Endothelial cell of umbilical vein (primary cell): ENCODE data around the gene RABEP1. TPM values are rescaled to one million over a fixed set of nuclear protein-coding genes. Genes with fewer than 3 reads are reported as not detected.

Experiments
- BruUV-seq: library from RNA; stranded (reverse); fragments of 400-500 nt; replicated peaks from 2 replicates; lab custom pipeline; 2021; lab: Mats Ljungman, UMichigan
- CTCF ChIA-PET: fragments of 300-600, 350-600 bp; sonication (Branson Sonifier 250); formaldehyde crosslinking; loops from one replicate; lab custom pipeline; 2021; ENCODE audit warnings: antibody characterized with exemption, inconsistent platforms; lab: Charles Lee
- POLR2A ChIA-PET: fragments of 300-600, 350-600 bp; sonication (Branson Sonifier 250); formaldehyde crosslinking; loops from one replicate; lab custom pipeline; 2021; ENCODE audit warnings: antibody characterized with exemption, inconsistent platforms; lab: Charles Lee
- DNase-seq: peaks from one replicate; pipeline ENCODE4 v3.0.0-alpha.2; 2011; ENCODE audit warnings: low read depth, low spot score
- FAIRE-seq: peaks from 2 replicates; lab custom pipeline; 2011; peaks lifted over from hg19 to GRCh38; lab: Jason Lieb, UNC
- H2AFZ ChIP-seq: 2 replicates; pipeline ENCODE4 v1.6.0; 2012; ENCODE audit warnings: low read depth, low read length, control low read depth, inconsistent platforms
- H3K27ac ChIP-seq: 2 replicates; pipeline ENCODE4 v1.5.1; 2011; ENCODE audit warnings: low read depth, mild to moderate bottlenecking, control low read depth, low read length, moderate library complexity; ENCODE audit not compliant: insufficient read depth
- H3K27me3 ChIP-seq, 2 experiments: 2 replicates each; pipeline versions ENCODE4 v1.6.0 to v1.6.1; 2011; ENCODE audit warnings: low read length in 2 of 2, mixed read lengths in 1 of 2; ENCODE audit not compliant: control insufficient read depth in 2 of 2, insufficient read depth in 2 of 2
- H3K36me3 ChIP-seq, 2 experiments: 2 replicates in 1 of 2; 3 replicates in 1 of 2; pipeline ENCODE4 v1.5.1; 2011; ENCODE audit warnings: low read length in 2 of 2, mild to moderate bottlenecking in 1 of 2, moderate library complexity in 1 of 2; ENCODE audit not compliant: control insufficient read depth in 2 of 2, insufficient read depth in 2 of 2; ENCODE audit errors: extremely low read depth in 1 of 2
- H3K4me1 ChIP-seq: 3 replicates; pipeline ENCODE4 v1.5.1; 2011; ENCODE audit warnings: mild to moderate bottlenecking, low read length; ENCODE audit not compliant: control insufficient read depth, insufficient read depth; ENCODE audit errors: extremely low read depth
- H3K4me2 ChIP-seq: 2 replicates; pipeline ENCODE4 v1.6.1; 2011; ENCODE audit warnings: low read length, control low read depth, mixed read lengths; ENCODE audit not compliant: insufficient read depth
- H3K4me3 ChIP-seq, 3 experiments: fragments of 200-600 bp in 1 of 3; sonication (generic), shearing (Covaris generic) in 1 of 3; replicated peaks in 1 of 3; 2 replicates each; pipeline ENCODE4 v1.5.1; 2011 to 2016; ENCODE audit warnings: control low read depth in 3 of 3, low read length in 3 of 3, mild to moderate bottlenecking in 2 of 3, inconsistent platforms in 1 of 3, low read depth in 1 of 3, moderate library complexity in 1 of 3; ENCODE audit not compliant: insufficient read depth in 1 of 3
- H3K79me2 ChIP-seq: 2 replicates; pipeline ENCODE4 v1.6.0; 2012; ENCODE audit warnings: low read length, inconsistent platforms; ENCODE audit not compliant: control insufficient read depth, insufficient read depth
- H3K9ac ChIP-seq: replicated peaks from 2 replicates; pipeline ENCODE3; 2011; ENCODE audit warnings: low read length, control low read depth; ENCODE audit not compliant: insufficient read depth; ENCODE audit errors: extremely low read depth
- H3K9me1 ChIP-seq: replicated peaks from 3 replicates; pipeline ENCODE4 v1.6.0; 2011; ENCODE audit warnings: mild to moderate bottlenecking, low read length; ENCODE audit not compliant: control insufficient read depth, insufficient read depth; ENCODE audit errors: extremely low read depth
- H3K9me3 ChIP-seq: replicated peaks from 2 replicates; pipeline ENCODE4 v1.5.1; 2012; ENCODE audit warnings: low read length, inconsistent platforms; ENCODE audit not compliant: control insufficient read depth, insufficient read depth
- H4K20me1 ChIP-seq: replicated peaks from 2 replicates; pipeline ENCODE3; 2011; ENCODE audit warnings: mild to moderate bottlenecking, low read length; ENCODE audit not compliant: control insufficient read depth, insufficient read depth; ENCODE audit errors: extremely low read depth
- CTCF ChIP-seq, 2 donors: IDR thresholded peaks; 1 replicate in 1 of 2; 2 replicates in 1 of 2; pipeline ENCODE4 v1.5.1; 2011; ENCODE audit warnings: low read length in 2 of 2, mild to moderate bottlenecking in 2 of 2, moderate library complexity in 2 of 2, control low read depth in 1 of 2, inconsistent platforms in 1 of 2, low read depth in 1 of 2; ENCODE audit not compliant: insufficient read depth in 1 of 2; ENCODE audit errors: extremely low read depth in 1 of 2
- EZH2 ChIP-seq: IDR thresholded peaks from 2 replicates; pipeline ENCODE4 v1.6.1; 2012; ENCODE audit warnings: borderline replicate concordance, low read depth, mild to moderate bottlenecking, moderate library complexity, low read length, inconsistent platforms; ENCODE audit not compliant: severe bottlenecking
- FOS ChIP-seq: IDR thresholded peaks from 2 replicates; pipeline ENCODE4 v1.6.1; 2011; ENCODE audit warnings: mild to moderate bottlenecking, low read length, moderate library complexity, borderline replicate concordance; ENCODE audit not compliant: insufficient read depth
- GATA2 ChIP-seq: IDR thresholded peaks from 2 replicates; pipeline ENCODE4 v1.7.0; 2011; ENCODE audit warnings: low read depth, mild to moderate bottlenecking, moderate library complexity, mixed read lengths, low read length; ENCODE audit not compliant: insufficient read length, insufficient read depth
- JUN ChIP-seq: IDR thresholded peaks from 2 replicates; pipeline ENCODE4 v1.6.1; 2011; ENCODE audit warnings: borderline replicate concordance, low read depth; ENCODE audit not compliant: insufficient read length, insufficient read depth
- MAX ChIP-seq: IDR thresholded peaks from 2 replicates; pipeline ENCODE4 v1.6.1; 2011; ENCODE audit not compliant: insufficient read depth, insufficient read length
- MYC ChIP-seq: IDR thresholded peaks from one replicate; pipeline ENCODE4 v1.6.1; 2011; ENCODE audit warnings: mild to moderate bottlenecking, low read depth, low read length
- POLR2A ChIP-seq: IDR thresholded peaks from 2 replicates; pipeline ENCODE4 v1.6.1; 2012; ENCODE audit warnings: low read depth, mild to moderate bottlenecking, control low read depth, low read length
- POLR2AphosphoS5 ChIP-seq: IDR thresholded peaks from 2 replicates; pipeline ENCODE4 v1.6.1; 2012; ENCODE audit warnings: low read depth, mild to moderate bottlenecking, control low read depth, low read length, moderate library complexity; ENCODE audit not compliant: insufficient read depth
- dilution Hi-C: fragments of 300-500 bp; cut with MboI; formaldehyde crosslinking; loops from one replicate; pipeline ENCODE4 v1.15.0; 2019; ENCODE audit warnings: low sequenced_read_pairs; ENCODE audit not compliant: extremely low pct_ligation_motif_present
- intact Hi-C: fragments of 100-400 bp; cut with micrococcal nuclease; formaldehyde crosslinking; loops from one replicate; pipeline ENCODE4 v1.10.0; 2022
- polyA plus RNA-seq, 4 experiments: library from polyadenylated mRNA; depleted of rRNA in 3 of 4; stranded (reverse) in 3 of 4; unstranded in 1 of 4; fragments of >200 nt; gene quantifications; 2 replicates each; pipeline versions ENCODE4 v1.2.1 to v1.2.3, GENCODE V29; 2011 to 2012; ENCODE audit warnings: missing spikeins in 1 of 4
- total RNA-seq: library from RNA; stranded (reverse); gene quantifications from 2 replicates; pipeline ENCODE4 v1.2.3, GENCODE V29; 2021

The RABEP1 gene
- total and polyA plus RNA-seq, 2 donors (not counting 3 experiments of a cell fraction or from before 2014, with no cell fraction given), result 10.1 to 54.8 TPM

GRCh38 chr17:5352681-5353289 lies 70.7 kb downstream of the RABEP1 start:
- FAIRE-seq (no peak), DNase-seq (no peak)
- no TSS peak for BruUV-seq
- Histone ChIP-seq H3K27ac (no peak overlapping the region), H3K4me3 (no peak overlapping the region), H3K9me1 (no peaks in the 10 kb centered on the region), H3K9me3 (no peaks in the 10 kb centered on the region), H2AFZ (no peak overlapping the region), H3K27me3 (no peaks in the 10 kb centered on the region), H3K79me2 (no peaks in the 10 kb centered on the region), H4K20me1 (no peaks in the 10 kb centered on the region), H3K4me2 (no peak overlapping the region), H3K36me3 (peaks cover 0 to 17% of the 10 kb centered on the region in 2 experiments), H3K4me1 (no peaks in the 10 kb centered on the region), H3K9ac (no peak overlapping the region)
- intact Hi-C loops (loop anchor here (1.0 kb wide), 1 partner anchor 11 kb away; no protein-coding TSS in a partner anchor), dilution Hi-C loops (no loop called here)
- ChIA-PET CTCF (no interaction called here), POLR2A (interaction anchor here (0.6 kb wide), 1 partner anchor 71 kb away, joined by 3 read pairs; no protein-coding TSS in a partner anchor)
- no peak for TF ChIP-seq GATA2
- no peak for TF ChIP-seq POLR2A
- TF ChIP-seq FOS, result no peak
- no peak for TF ChIP-seq MYC
- no peak for TF ChIP-seq MAX
- no peak for TF ChIP-seq POLR2AphosphoS5
- TF ChIP-seq JUN, result no peak
- no peak for TF ChIP-seq CTCF (IDR thresholded peaks at IDR 0.05; ENCODE audit: extremely low read depth in 1 of 2, insufficient read depth in 1 of 2, low read depth in 1 of 2, low read length in 2 of 2)
- no peak for TF ChIP-seq EZH2
